Neural cell (in vitro differentiated cells): ENCODE results near the gene ITPRID2.

Experiments used
- CTCF ChIP-seq: fragments of 450-650 bp; IDR thresholded peaks from 2 replicates; pipeline ENCODE4 v1.5.1; 2014; ENCODE audit warnings: antibody characterized with exemption, mild to moderate bottlenecking, moderate library complexity; ENCODE audit not compliant: poor library complexity, severe bottlenecking
- EP300 ChIP-seq: fragments of 450-650 bp; conservative IDR thresholded peaks from 2 replicates; pipeline ENCODE4 v1.6.1; 2014; ENCODE audit warnings: antibody characterized with exemption, mild to moderate bottlenecking, moderate library complexity; ENCODE audit not compliant: poor library complexity, severe bottlenecking
- MXI1 ChIP-seq: fragments of 450-650 bp; conservative IDR thresholded peaks from 2 replicates; pipeline ENCODE4 v1.6.1; 2014; ENCODE audit warnings: antibody characterized with exemption, mild to moderate bottlenecking; ENCODE audit not compliant: poor library complexity, severe bottlenecking
- POLR2AphosphoS5 ChIP-seq: IDR thresholded peaks from 2 replicates; pipeline ENCODE4 v1.6.1; 2012
- REST ChIP-seq: IDR thresholded peaks from 2 replicates; pipeline ENCODE4 v1.6.1; 2012; ENCODE audit warnings: borderline replicate concordance
- TAF1 ChIP-seq: IDR thresholded peaks from 2 replicates; pipeline ENCODE4 v1.6.1; 2012; ENCODE audit warnings: low read depth

- TF ChIP-seq CTCF, result no peak
- no peak for TF ChIP-seq REST
- no peak for TF ChIP-seq POLR2AphosphoS5
- TF ChIP-seq EP300, result no peak
- TF ChIP-seq MXI1, result no peak
- no peak for TF ChIP-seq TAF1
Observed at GRCh38 chr2:181923121-181923520, 31.6 kb downstream of the ITPRID2 start.
